Smooth muscle cell (in vitro differentiated cells): Measurements from ENCODE around the gene NFYB. TPM values are rescaled to one million over a fixed set of nuclear protein-coding genes. Genes with fewer than 3 reads are reported as not detected.

Experiments
- DNase-seq: peaks from one replicate; lab custom pipeline; 2025; ENCODE audit not compliant: unreplicated experiment; lab: John Stamatoyannopoulos, UW
- H2AFZ ChIP-seq: fragments of 200-600 bp; sonication (generic); 2 replicates; pipeline ENCODE4 v1.6.0; 2016; ENCODE audit warnings: antibody characterized with exemption, low read depth, mild to moderate bottlenecking
- H3F3A ChIP-seq: fragments of 200-600 bp; sonication (generic); 2 replicates; pipeline ENCODE4 v1.6.0; 2017; ENCODE audit warnings: antibody characterized with exemption, low read depth
- H3K27ac ChIP-seq: fragments of 200-600 bp; sonication (generic); 2 replicates; pipeline ENCODE4 v1.5.1; 2016; ENCODE audit warnings: low read depth, mild to moderate bottlenecking
- H3K27me3 ChIP-seq: fragments of 200-600 bp; sonication (generic); 2 replicates; pipeline ENCODE4 v1.6.1; 2016; ENCODE audit warnings: low read depth, mild to moderate bottlenecking
- H3K36me3 ChIP-seq: fragments of 200-600 bp; sonication (generic); 2 replicates; pipeline ENCODE4 v1.5.1; 2016; ENCODE audit warnings: low read depth
- H3K4me1 ChIP-seq: fragments of 200-600 bp; sonication (generic); 2 replicates; pipeline ENCODE4 v1.5.1; 2016; ENCODE audit warnings: low read depth
- H3K4me2 ChIP-seq: fragments of 200-600 bp; sonication (generic); 2 replicates; pipeline ENCODE4 v1.6.0; 2016; ENCODE audit warnings: mild to moderate bottlenecking
- H3K4me3 ChIP-seq: fragments of 200-600 bp; sonication (generic); 2 replicates; pipeline ENCODE4 v1.5.1; 2016; ENCODE audit warnings: mild to moderate bottlenecking
- H3K79me2 ChIP-seq: fragments of 200-600 bp; sonication (generic); 2 replicates; pipeline ENCODE4 v1.6.0; 2016; ENCODE audit warnings: low read depth, mild to moderate bottlenecking
- H3K9ac ChIP-seq: fragments of 200-600 bp; sonication (generic); 2 replicates; pipeline ENCODE4 v1.6.0; 2016; ENCODE audit warnings: low read depth
- H3K9me3 ChIP-seq: fragments of 200-600 bp; sonication (generic); replicated peaks from 2 replicates; pipeline ENCODE4 v1.5.1; 2016; ENCODE audit warnings: low read depth
- H4K20me1 ChIP-seq: fragments of 200-600 bp; sonication (generic); 2 replicates; pipeline ENCODE4 v1.6.0; 2016; ENCODE audit warnings: low read depth
- WGBS: methylation state at CpG from one replicate; pipeline ENCODE4 v1.1.7; 2016; ENCODE audit warnings: low lambda C conversion rate; 5-methylcytosine and 5-hydroxymethylcytosine counted together
- polyA plus RNA-seq: library from polyadenylated mRNA; unstranded; fragments of >200 nt; fragmentation: Nextera tagmentation; extraction: Ambion mirVana; gene quantifications from 2 replicates; pipeline ENCODE4 v1.2.1, GENCODE V29; 2016
- total RNA-seq: library from RNA; depleted of rRNA; stranded (reverse); fragments of >200 nt; gene quantifications from 2 replicates; pipeline ENCODE4 v1.2.3, GENCODE V29; 2014
- TF ChIP-seq, protein P1 (sequence below): fragments of 200-600 bp; sonication (generic); IDR thresholded peaks from 2 replicates; pipeline ENCODE4 v1.5.1; 2017; ENCODE audit warnings: borderline replicate concordance, mild to moderate bottlenecking, antibody characterized with exemption; ENCODE audit not compliant: insufficient read depth, poor library complexity, severe bottlenecking

The NFYB gene
- total and polyA plus RNA-seq, 2 experiments from 2014 or later: 20.2 to 22.6 TPM

DNA sequence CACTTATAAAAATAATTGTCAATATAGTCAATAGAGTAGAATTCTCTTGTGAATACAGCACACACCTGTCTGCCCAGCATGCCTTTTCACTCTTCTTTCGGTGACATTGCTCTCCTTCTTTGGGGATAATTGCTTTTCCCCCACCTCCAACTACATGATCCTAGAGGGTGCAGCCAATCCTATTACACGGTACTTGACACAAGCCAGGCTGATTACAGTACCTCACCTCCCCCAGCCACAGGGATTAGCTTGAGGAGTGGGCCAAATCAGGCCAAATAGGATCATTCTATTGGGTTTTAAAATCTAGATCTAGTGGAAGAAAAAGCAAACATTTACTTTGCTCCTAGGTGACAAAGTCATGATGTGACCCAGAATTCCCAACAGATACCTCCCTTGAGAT is 16.8 kb upstream of the NFYB start:
- 80% methylated on average over 2 of the region's 2 CpGs for WGBS
- Histone ChIP-seq H3K9me3 (no peaks in the 10 kb centered on the region), H3K79me2 (no peaks in the 10 kb centered on the region), H4K20me1 (no peaks in the 10 kb centered on the region), H3K27me3 (no peaks in the 10 kb centered on the region), H3K4me3 (no peak overlapping the region), H3K9ac (no peak overlapping the region), H2AFZ (no peak overlapping the region), H3F3A (no peaks in the 10 kb centered on the region), H3K4me1 (no peaks in the 10 kb centered on the region), H3K36me3 (no peaks in the 10 kb centered on the region), H3K4me2 (no peak overlapping the region), H3K27ac (no peak overlapping the region)
- no peak for DNase-seq
- TF ChIP-seq, protein P1, sequence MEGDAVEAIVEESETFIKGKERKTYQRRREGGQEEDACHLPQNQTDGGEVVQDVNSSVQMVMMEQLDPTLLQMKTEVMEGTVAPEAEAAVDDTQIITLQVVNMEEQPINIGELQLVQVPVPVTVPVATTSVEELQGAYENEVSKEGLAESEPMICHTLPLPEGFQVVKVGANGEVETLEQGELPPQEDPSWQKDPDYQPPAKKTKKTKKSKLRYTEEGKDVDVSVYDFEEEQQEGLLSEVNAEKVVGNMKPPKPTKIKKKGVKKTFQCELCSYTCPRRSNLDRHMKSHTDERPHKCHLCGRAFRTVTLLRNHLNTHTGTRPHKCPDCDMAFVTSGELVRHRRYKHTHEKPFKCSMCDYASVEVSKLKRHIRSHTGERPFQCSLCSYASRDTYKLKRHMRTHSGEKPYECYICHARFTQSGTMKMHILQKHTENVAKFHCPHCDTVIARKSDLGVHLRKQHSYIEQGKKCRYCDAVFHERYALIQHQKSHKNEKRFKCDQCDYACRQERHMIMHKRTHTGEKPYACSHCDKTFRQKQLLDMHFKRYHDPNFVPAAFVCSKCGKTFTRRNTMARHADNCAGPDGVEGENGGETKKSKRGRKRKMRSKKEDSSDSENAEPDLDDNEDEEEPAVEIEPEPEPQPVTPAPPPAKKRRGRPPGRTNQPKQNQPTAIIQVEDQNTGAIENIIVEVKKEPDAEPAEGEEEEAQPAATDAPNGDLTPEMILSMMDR: no peak

DNA sequence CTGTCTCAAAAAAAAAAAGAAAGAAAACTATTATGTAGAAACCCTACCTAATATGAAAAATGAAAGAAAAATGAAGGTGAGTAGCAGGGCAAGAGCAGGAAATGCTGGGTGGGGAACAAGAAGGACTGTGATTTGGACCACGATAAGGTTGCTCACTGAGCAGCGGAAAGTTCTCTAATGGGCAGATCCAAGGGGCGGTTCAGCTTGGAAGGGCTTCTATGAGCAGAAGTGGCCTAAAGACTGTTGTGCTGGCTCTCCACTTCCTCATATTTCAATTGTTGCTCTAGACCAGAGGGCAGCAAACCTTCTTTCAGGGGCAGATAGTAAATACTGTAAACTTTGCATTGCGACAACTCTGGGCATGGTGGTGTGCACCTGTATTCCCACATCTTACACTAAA is 16.3 kb upstream of the NFYB start:
- Histone ChIP-seq H2AFZ (no peak overlapping the region), H3K36me3 (no peaks in the 10 kb centered on the region), H3F3A (no peaks in the 10 kb centered on the region), H3K27me3 (no peaks in the 10 kb centered on the region), H3K9me3 (no peaks in the 10 kb centered on the region), H3K4me3 (no peak overlapping the region), H3K9ac (no peak overlapping the region), H3K4me2 (no peak overlapping the region), H3K27ac (no peak overlapping the region), H3K4me1 (no peaks in the 10 kb centered on the region), H3K79me2 (no peaks in the 10 kb centered on the region), H4K20me1 (no peaks in the 10 kb centered on the region)
- DNase-seq: no peak
- TF ChIP-seq, protein P1: no peak
- WGBS: 96% methylated on average over 4 of the region's 4 CpGs

DNA sequence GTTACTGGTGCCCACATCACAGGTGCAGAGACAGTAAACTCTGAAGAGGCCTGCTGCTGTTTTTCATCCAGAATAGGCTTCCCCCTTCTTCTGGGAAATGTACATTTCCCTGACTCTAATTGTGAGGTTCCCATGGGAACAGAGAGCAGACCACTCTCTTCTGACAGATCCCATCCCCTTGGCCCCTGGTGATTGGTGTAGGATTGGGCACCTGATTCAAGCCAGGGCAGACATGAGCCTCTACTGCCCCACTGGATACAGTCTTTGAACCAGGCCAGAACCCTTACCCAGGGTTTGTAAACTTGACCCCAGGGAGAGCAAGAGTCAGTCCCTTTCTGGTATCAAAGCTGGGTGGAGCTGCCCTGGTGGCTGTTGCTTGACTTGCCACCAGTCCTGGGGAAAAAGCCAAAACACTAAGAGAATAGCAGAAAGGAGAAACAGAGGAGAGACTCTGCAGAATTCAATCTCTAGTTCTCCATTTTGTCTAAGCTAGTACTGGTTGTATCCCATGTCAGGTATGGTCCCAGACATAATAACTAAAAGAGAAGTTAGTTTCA is 14.8 kb upstream of the NFYB start:
- H3K4me3 ChIP-seq: no peak overlapping the region
- DNase-seq: no peak
- no peaks in the 10 kb centered on the region for H3K79me2 ChIP-seq
- H3K4me1 ChIP-seq: no peaks in the 10 kb centered on the region
- H3K9ac ChIP-seq: no peak overlapping the region
- no peaks in the 10 kb centered on the region for H4K20me1 ChIP-seq
- TF ChIP-seq, protein P1: no peak
- no peak overlapping the region for H3K27ac ChIP-seq
- no peak overlapping the region for H3K4me2 ChIP-seq
- no peaks in the 10 kb centered on the region for H3F3A ChIP-seq
- H3K27me3 ChIP-seq: no peaks in the 10 kb centered on the region
- H2AFZ ChIP-seq: no peak overlapping the region
- H3K9me3 ChIP-seq: no peaks in the 10 kb centered on the region
- H3K36me3 ChIP-seq: no peaks in the 10 kb centered on the region

DNA sequence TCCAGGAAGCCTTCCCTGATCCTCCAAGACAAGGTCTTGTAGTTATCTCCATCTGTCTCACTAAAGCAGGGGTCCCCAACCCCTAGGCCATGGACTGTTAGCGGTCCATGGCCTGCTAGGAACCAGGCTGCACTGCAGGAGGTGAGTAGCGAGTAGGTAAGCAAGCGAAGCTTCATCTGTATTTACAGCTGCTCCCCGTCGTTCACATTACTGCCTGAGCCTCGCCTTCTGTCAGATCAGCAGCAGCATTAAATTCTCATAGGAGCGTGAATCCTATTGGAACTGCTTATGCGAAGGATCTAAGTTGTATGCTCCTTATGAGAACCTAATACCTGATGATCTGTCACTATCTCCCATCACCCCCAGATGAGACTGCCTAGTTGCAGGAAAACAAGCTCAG is 12.4 kb upstream of the NFYB start:
- no peak overlapping the region for H3K9ac ChIP-seq
- TF ChIP-seq, protein P1: no peak
- no peaks in the 10 kb centered on the region for H3K27me3 ChIP-seq
- H3K36me3 ChIP-seq: no peaks in the 10 kb centered on the region
- no peak for DNase-seq
- H3F3A ChIP-seq: no peaks in the 10 kb centered on the region
- 90% methylated on average over 8 of the region's 8 CpGs for WGBS
- no peaks in the 10 kb centered on the region for H3K9me3 ChIP-seq
- H3K4me1 ChIP-seq: no peaks in the 10 kb centered on the region
- no peak overlapping the region for H3K27ac ChIP-seq
- H3K4me3 ChIP-seq: no peak overlapping the region
- no peaks in the 10 kb centered on the region for H3K79me2 ChIP-seq
- no peak overlapping the region for H2AFZ ChIP-seq
- H4K20me1 ChIP-seq: no peaks in the 10 kb centered on the region
- no peak overlapping the region for H3K4me2 ChIP-seq
